SK-N-SH treated with all-trans-retinoic acid at 6 μM for 48 hours (cell line): ENCODE measurements around the gene POTEB3.
"Not testable (repeated sequence)": the region's sequence is repeated elsewhere in the genome, so short reads cannot be mapped to it uniquely, and the experiment has no call there.

Experiments used
- ZNF565 ChIP-seq: fragments of 450-650 bp; formaldehyde crosslinking; conservative IDR thresholded peaks from 2 replicates; pipeline ENCODE4 v1.5.0; 2020; ENCODE audit warnings: low read depth, mild to moderate bottlenecking, moderate library complexity
- ZNF70 ChIP-seq: fragments of 450-650 bp; formaldehyde crosslinking; IDR thresholded peaks from 2 replicates; pipeline ENCODE4 v1.5.0; 2020; ENCODE audit warnings: mild to moderate bottlenecking, moderate library complexity

- not testable (repeated sequence) for TF ChIP-seq ZNF70; ZNF565 (CRISPR knock-in tag)
These were observed 71.1 kb downstream of the POTEB3 start for GRCh38 chr15:21369177-21369576.
